Measurements from ENCODE around the gene ANKS1B. TPM values are rescaled to one million over a fixed set of nuclear protein-coding genes. Genes with fewer than 3 reads are reported as not detected.

ANKS1B gene
- total RNA-seq, 1 experiment from 2014 or later = 0.11 TPM

- no peak for DNase-seq (ENCODE audit: low read depth)
Observed at GRCh38 chr12:98696036-98696646, 1288.6 kb downstream of the ANKS1B start.

DNA sequence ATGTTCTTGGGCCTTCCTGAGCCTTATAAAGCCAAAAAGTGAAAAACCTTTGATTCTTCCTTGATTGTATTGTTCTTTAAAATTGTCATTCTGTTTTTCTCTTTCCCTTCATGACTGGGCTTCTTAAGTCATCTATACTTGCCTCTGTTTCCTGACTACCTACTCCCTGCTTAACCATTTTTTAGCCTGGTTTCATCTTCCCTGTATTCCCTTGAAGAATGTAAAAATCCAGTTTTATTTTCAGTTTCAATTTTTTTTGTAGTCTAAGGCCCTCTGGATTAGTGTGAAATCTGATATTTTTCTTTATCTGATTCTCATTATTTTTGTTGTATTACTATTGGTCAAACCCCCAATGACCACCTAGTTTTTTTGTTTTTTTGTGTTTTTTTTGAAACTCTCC, 1293.4 kb downstream of the ANKS1B start:
- DNase-seq (ENCODE audit: low read depth) = no peak

DNA sequence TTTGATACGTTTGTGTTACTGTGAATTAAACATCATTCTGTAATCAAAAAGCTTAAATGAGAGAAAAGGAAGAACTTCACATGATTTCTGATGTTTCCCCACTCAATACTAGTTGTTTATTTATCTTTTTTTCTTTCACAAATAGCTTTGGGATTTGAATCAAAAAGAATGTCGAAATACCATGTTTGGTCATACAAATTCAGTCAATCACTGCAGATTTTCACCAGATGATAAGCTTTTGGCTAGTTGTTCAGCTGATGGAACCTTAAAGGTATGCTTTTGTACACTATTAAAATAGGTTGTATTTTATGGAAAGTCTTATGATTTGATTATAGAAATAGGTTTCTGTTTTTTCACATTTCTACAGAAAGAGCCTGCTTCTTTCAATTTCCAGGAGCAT, 1298.1 kb downstream of the ANKS1B start:
- no peak for DNase-seq (ENCODE audit: low read depth)

Other genes starting within 250 kb of the ANKS1B start
- 28.9 and 35.0 TPM in 2 replicates for gene BLTP3B, start 157.9 kb upstream of the ANKS1B start, total RNA-seq (2014; rRNA removed)
- 23.9 and 26.6 TPM in 2 replicates for gene ACTR6, start 215.9 kb upstream of the ANKS1B start, total RNA-seq (2014; rRNA removed)